ENCODE measurements around the gene PSME2.

GRCh38 chr14:24156840-24157239 lies 10.4 kb upstream of the PSME2 start:
- TF ChIP-seq POLR2A (IDR thresholded peaks at IDR 0.05) (no peak), CTCF (IDR thresholded peaks at IDR 0.05) (no peak)
